Left hindlimb (tissue), 1 donor: ENCODE results near the gene CPA5.
"Not testable (repeated sequence)": the region's sequence is repeated elsewhere in the genome, so short reads cannot be mapped to it uniquely, and the experiment has no call there.

Source experiments
- DNase-seq: peaks from one replicate; pipeline ENCODE4 v3.0.0-alpha.2; 2018

CPA5 gene, protein sequence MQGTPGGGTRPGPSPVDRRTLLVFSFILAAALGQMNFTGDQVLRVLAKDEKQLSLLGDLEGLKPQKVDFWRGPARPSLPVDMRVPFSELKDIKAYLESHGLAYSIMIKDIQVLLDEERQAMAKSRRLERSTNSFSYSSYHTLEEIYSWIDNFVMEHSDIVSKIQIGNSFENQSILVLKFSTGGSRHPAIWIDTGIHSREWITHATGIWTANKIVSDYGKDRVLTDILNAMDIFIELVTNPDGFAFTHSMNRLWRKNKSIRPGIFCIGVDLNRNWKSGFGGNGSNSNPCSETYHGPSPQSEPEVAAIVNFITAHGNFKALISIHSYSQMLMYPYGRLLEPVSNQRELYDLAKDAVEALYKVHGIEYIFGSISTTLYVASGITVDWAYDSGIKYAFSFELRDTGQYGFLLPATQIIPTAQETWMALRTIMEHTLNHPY

DNA sequence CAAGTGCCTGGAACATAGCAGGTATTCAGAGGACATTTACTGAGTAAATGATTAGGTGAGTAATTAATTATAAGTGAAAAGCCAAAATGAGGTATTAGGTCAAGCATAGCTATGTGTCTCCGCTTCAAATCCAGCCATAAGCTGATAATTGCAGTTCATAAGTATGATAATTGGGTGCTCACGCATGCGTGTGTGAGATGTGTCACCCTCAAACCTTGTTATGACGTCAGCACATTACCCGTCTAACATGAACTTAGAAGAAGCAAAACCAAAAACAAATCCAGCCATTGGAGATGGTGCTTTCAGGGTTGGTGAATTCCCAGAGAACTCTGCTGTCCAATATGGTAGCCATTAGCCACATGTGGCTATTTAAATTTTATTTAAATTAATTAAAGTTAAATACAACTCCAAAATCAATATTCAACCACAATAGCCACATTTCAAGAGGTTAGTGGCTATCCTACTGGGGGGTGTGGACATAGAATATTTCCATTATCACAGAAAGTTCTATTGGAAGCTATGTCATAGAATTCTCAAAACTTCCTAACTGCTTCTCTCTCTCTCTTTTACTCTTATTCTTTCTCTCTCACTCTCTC, at the start of gene CPA5:
Gene CPA5, plus strand, starts transcription at position 546 of the 596 bp plus-strand sequence. CDS start 1,670 bp downstream, outside the sequence.
- DNase-seq: no peak

DNA sequence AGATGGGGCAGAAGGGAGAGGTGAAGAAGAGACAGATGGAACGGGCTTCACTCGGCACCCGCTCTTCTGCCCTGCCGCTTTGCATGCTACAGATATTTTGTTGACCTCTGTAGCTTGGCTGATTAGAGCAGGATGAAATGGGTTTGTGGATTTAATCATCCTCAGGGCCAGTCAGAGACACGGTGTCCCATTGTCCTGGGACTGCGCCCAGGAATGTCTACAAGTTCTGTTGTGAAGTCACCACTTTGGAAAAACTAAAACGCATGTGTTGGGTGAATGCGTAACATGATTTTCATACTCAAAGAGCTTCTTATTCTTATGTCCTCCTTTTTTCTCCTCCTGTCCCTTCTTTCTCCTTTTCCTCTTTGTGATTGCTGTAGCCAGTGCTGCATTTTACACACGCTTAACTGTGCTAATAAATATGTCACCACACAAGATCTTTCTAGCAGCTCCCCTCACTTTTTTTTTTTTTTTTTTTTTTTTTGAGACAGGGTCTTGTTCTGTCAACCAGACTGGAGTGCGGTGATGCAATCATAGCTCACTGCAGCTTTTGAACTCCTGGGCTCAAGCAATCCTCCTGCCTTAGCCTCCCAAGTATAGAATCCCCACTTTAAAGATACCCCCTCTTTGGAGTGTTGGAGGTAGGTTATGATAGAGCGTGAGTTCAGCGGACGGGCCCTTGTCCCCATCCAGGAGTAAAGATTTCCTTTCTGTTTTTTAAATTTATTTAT, 48.2 kb upstream of the CPA5 start:
- DNase-seq: no peak

- DNase-seq: peak; percentile 69
Measured at GRCh38 chr7:130297628-130298543, 46.7 kb upstream of the CPA5 start.

DNA sequence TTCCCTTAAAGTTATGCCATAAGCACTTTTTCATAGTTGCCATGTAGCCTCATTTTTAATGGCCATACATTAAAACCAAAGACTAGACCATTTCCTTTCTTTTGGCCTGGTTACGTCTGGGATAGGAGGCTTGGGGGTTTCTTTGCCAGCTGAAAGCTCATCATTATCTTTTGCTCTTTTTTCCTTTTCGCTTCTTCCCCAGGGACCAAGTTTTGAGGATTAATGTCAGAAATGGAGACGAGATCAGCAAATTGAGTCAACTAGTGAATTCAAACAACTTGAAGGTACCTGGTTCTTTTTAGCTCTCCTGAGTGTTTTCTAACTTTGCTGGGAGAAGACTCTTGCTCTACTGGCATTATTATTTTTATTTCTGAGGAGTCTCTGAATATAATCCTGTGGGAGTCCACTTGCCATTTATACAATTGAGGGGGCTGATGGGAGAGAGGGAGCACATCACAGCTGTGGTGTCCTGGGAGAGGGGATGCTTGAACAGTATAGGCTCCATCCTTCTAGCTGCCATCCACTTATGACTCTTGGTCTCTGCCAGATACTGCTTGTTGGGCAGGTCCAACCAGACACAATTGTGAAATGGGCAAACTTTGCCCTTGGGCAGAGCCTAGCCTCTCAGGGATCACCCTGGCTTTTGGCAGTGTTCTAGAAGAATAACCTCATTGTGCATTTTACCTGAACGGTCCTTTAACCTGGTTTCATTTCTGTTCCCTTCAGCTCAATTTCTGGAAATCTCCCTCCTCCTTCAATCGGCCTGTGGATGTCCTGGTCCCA, 45.9 kb upstream of the CPA5 start:
- DNase-seq: no peak

DNA sequence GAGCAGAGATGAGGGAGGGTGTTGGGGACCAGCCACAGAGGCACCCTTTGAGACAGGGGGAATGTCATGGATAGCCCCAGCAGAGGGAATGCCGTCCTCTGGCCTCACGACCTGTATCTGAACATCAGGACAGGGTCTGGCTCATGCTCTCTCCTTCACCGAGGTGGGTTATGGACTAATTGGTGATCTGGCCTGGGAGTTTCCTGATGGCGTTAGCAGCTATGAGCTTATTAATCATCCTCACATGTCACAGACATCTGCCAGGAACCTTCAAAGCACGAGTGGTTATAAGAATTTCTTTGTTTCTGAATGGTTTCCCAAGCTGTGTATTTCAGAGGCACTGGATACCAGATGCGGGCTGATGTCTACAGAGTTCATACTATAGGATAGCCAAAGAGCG, 44.8 kb upstream of the CPA5 start:
- peak; percentile 68 for DNase-seq

- DNase-seq: no peak
Measured at GRCh38 chr7:130301501-130302020, 43.1 kb upstream of the CPA5 start.

DNA sequence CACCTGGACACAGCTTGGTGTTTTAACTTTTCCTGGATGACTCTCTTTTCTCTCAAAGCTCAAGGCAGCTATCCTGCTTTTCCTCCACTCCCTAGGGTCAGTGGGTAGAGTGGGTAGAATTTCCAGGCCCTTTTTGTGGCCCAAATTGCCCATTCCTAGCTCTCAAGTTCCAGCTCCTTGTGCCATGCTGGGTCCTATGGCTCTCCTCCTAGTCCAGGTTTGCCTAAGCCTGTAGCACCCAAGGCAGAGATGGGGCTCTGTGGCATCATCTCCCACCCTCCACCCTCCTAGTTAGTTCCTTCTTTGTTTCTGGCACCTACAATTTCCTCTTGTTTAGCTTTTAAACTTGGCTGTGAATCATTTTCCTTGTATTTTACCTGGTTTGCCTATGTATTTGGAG, 42.0 kb upstream of the CPA5 start:
- no peak for DNase-seq

DNA sequence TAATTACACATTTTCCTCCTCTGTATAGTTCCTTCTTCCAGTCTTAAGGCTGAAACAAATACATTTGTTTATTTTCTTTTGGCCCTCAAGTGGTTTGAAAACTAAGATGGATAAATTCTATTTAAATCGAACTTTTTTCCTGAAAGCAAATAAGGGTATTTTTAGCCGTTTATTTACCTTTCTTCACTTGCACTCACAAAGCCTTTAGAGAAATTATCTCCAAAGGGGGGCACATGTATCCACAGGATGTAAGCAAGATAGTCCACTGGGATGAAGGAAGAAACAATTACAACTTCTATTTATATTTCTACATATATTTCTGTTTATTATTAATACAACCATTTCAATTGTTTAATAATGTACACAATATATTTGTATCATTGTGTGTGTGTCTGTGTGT, 41.5 kb upstream of the CPA5 start:
- DNase-seq: no peak

DNA sequence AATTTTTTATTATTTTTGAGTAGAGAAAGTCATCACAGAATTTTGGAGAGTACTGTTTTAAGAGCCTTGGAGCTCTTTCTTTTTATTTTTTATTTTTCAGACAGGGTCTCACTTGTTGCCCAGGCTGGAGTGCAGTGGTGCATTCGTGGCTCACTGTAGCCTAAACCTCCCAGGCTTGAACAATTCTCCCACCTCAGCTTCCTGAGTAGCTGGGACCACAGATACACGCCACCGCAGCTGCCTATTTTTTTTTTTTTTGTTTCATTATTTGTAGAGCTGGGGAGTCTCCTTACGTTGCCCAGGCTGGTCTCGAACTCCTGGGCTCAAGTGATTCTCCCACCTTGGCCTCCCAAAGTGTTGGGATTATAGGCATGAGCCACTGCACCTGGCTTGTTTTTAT, 41.1 kb upstream of the CPA5 start:
- no peak for DNase-seq

- DNase-seq: no peak
Measured at GRCh38 chr7:130303982-130304381, 40.6 kb upstream of the CPA5 start.

DNA sequence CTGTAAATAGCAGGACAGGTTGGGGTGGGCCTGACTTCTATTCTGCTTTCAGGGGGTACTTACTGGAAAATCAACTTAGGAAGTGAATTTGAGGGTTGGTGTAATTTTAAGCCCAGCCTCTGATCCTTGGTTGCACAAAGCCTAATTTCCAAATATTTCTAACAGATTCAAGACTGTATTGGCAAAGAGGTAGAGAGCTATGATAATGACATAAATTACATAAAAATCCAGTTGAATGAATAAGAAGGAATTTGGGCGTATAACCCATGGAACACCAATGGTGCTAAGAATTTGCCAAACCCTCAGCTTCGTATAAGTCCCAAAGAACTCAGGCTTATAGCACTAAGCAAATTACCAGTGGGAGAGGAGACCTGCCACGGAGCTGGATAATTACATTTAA, 39.7 kb upstream of the CPA5 start:
- no peak for DNase-seq

- DNase-seq: no peak
Measured at GRCh38 chr7:130305433-130306042, 39.1 kb upstream of the CPA5 start.

DNA sequence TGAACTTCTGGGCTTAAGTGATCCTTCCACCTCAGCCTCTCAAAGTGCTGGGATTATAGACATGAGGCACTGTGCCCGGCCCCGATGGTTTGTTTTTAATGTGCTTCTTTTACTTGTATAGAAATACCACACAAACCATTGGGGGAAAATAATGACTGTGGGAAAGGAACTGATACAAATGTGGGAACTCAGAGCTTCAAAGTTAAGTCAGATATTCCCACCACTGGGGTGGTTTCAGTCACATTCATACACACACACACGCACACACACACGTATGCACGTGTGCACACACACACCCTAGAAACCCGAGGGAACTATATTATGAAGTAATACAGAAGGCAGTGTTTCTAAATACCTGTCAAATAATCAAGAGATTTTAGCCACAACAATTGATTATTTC, 34.6 kb upstream of the CPA5 start:
- DNase-seq: no peak

DNA sequence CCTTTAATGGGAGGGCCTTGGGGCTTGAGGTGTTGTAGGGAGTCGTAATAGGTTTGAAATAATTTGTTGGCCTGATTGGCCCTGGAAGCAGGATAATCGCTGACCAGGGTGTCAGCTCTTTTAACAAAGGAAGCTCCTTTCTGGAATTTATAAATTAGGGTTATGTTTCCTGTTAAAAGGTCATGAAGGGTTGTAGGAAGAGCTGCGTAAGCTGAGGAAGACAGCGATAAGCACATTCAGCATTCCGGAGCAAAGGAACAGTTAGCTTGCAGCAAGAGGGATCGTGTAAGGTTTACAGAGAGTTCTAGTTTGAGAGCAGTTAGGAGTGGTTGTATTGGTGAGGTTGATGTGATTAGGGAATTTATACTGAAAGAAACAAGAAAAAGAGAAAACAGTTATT, 30.3 kb upstream of the CPA5 start:
- no peak for DNase-seq

GRCh38 chr7:130319541-130319940, 25.1 kb upstream of the CPA5 start:
- no peak for DNase-seq

DNA sequence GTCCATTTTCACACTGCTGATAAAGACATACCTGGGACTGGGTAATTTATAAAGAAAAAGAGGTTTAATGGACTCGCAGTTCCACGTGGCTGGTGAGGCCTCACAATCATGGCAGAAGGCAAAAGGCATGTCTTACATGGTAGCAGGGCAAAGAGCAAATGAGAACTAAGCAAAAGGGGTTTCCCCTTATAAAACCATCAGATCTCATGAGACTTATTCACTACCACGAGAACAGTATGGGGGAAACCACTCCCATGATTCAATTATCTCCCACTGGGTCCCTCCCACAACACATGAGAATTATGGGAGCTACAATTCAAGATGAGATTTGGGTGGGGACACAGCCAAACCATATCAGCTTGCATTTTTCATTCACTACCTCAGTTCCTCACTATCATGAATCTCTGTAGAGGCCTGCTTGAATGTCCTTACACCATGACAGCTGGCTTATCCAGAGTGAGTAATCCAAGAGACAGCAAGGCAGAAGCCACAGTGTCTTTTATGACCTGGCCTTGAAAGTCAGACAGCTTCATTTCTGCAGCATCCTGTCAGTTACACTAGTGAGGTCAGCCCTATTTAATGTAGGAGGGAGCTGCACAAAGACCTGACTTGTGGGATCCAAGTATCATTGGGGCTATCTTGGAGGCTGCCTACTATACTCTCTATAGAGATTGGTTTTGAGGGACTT, 22.9 kb upstream of the CPA5 start:
- DNase-seq: not testable (repeated sequence)

DNA sequence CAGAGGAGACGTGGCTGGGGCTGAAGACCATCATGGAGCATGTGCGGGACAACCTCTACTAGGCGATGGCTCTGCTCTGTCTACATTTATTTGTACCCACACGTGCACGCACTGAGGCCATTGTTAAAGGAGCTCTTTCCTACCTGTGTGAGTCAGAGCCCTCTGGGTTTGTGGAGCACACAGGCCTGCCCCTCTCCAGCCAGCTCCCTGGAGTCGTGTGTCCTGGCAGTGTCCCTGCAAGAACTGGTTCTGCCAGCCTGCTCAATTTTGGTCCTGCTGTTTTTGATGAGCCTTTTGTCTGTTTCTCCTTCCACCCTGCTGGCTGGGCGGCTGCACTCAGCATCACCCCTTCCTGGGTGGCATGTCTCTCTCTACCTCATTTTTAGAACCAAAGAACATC, 22.0 kb upstream of the CPA5 start:
- no peak for DNase-seq

GRCh38 chr7:130324306-130324943, 20.2 kb upstream of the CPA5 start:
- DNase-seq: no peak

- DNase-seq: no peak
Measured at GRCh38 chr7:130329681-130330080, 14.9 kb upstream of the CPA5 start.
